Astrocyte (in vitro differentiated cells and primary cell): ENCODE results near the gene KIF1B.

ENCODE experiments used
- CTCF ChIP-seq: IDR thresholded peaks from 2 replicates; pipeline ENCODE4 v1.5.1; 2011; ENCODE audit warnings: low read depth, mild to moderate bottlenecking, inconsistent platforms, low read length, moderate library complexity; ENCODE audit not compliant: insufficient read depth
- EZH2 ChIP-seq: IDR thresholded peaks from 2 replicates; pipeline ENCODE4 v1.6.1; 2012; ENCODE audit warnings: mild to moderate bottlenecking, low read length, inconsistent platforms; ENCODE audit not compliant: insufficient read depth

DNA sequence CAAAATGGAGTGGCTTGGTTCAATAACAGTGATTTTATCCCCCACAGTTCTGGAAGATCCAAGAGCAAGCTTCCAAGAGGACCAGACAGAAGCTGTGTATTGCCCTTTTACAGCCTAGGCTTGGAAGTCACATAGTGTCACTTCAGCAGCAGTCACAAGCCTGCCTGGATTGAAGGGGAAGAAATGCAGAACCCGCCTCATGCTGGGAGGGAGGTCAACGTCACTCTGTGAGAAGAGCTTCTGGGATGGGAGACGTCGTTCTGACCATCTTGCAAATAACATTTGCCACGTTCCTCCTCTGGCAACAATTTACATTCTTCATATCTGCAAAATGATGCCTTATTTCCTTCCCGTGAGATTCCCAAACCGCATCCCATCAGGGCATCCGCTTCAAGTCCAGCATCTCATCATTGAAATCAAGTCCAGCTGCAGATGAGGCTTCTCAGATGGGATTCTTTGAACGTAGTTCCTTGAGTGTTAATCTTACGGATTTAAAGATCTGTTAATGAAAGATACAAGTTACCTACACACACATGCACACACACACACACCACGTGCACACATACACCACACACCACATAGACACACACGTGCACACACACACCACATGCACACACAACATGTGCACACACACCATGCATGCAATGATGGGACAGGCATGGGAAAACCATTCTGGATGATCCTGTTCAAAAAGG lies 23.9 kb upstream of the KIF1B start:
- TF ChIP-seq CTCF (no peak), EZH2 (no peak)
